K562 (cell line): Measurements from ENCODE around the gene NBEAL2. TPM values are rescaled to one million over a fixed set of nuclear protein-coding genes. Genes with fewer than 3 reads are reported as not detected.

ENCODE experiments used
- ATAC-seq: fragments of 200-7000 bp; cut with Tn5 transposase; 3 replicates; pipeline ENCODE4 v1.9.1; 2020; ENCODE audit warnings: moderate library complexity
- BruUV-seq: library from RNA; stranded (reverse); fragments of 400-500 nt; replicated peaks from 2 replicates; lab custom pipeline; 2021; lab: Mats Ljungman, UMichigan
- CTCF ChIA-PET: fragments of 300-600 bp; formaldehyde crosslinking; extraction: SDS; loops from one replicate; lab custom pipeline; 2021; ENCODE audit warnings: low intra/inter-chr PET ratio; lab: Yijun Ruan, JAX
- POLR2A ChIA-PET: fragments of 300-600, 350-650 bp; sonication (Branson Sonifier 250); formaldehyde crosslinking; extraction: SDS; loops from one replicate; lab custom pipeline; 2021; ENCODE audit warnings: antibody characterized with exemption, inconsistent platforms; lab: Yijun Ruan, JAX
- DNase-seq, 4 experiments: peaks; one replicate each; pipeline versions ENCODE4 v3.0.0 to v3.0.0-alpha.2; 2011 to 2018; ENCODE audit warnings: low spot score in 3 of 4, mixed read lengths in 3 of 4; ENCODE audit errors: extremely low read depth in 1 of 4
- FAIRE-seq: peaks from 2 replicates; lab custom pipeline; 2011; peaks lifted over from hg19 to GRCh38; lab: Jason Lieb, UNC
- H2AFZ ChIP-seq: 2 replicates; pipeline ENCODE4 v1.6.0; 2011; ENCODE audit warnings: low read depth, low read length, control low read depth, inconsistent platforms
- H3K27ac ChIP-seq: fragments of 200-600 bp; 3 replicates; pipeline ENCODE4 v1.8.0; 2011; ENCODE audit warnings: low read depth, mild to moderate bottlenecking, control low read depth, inconsistent platforms, low read length, moderate library complexity, mixed read lengths; ENCODE audit errors: extremely low read depth
- H3K27me3 ChIP-seq, 2 experiments: fragments of 300-600 bp in 1 of 2; 2 replicates in 1 of 2; 3 replicates in 1 of 2; pipeline versions ENCODE4 v1.6.0 to v1.8.0; 2011; ENCODE audit warnings: inconsistent platforms in 2 of 2, low read length in 2 of 2, mild to moderate bottlenecking in 1 of 2, mixed read lengths in 1 of 2, moderate library complexity in 1 of 2; ENCODE audit not compliant: control insufficient read depth in 2 of 2, insufficient read depth in 2 of 2
- H3K36me3 ChIP-seq: fragments of 300-600 bp; 3 replicates; pipeline ENCODE4 v1.8.0; 2011; ENCODE audit warnings: mild to moderate bottlenecking, low read length, inconsistent platforms; ENCODE audit not compliant: control insufficient read depth, insufficient read depth
- H3K4me1 ChIP-seq, 2 experiments: fragments of 200-600 bp in 1 of 2; replicated peaks in 1 of 2; 2 replicates in 1 of 2; 3 replicates in 1 of 2; pipeline versions ENCODE4 v1.5.1 to v1.8.0; 2011; ENCODE audit warnings: inconsistent platforms in 2 of 2, low read length in 2 of 2, mild to moderate bottlenecking in 1 of 2, mixed read lengths in 1 of 2, moderate library complexity in 1 of 2; ENCODE audit not compliant: control insufficient read depth in 2 of 2, insufficient read depth in 2 of 2
- H3K4me2 ChIP-seq: 2 replicates; pipeline ENCODE4 v1.6.1; 2011; ENCODE audit warnings: low read length, control low read depth, inconsistent platforms, mixed read lengths; ENCODE audit not compliant: insufficient read depth
- H3K4me3 ChIP-seq: fragments of 200-600 bp; sonication (generic), shearing (Covaris generic); 2 replicates; pipeline ENCODE4 v1.5.1; 2016; ENCODE audit warnings: control low read depth, inconsistent platforms
- H3K79me2 ChIP-seq: fragments of 200-600 bp; 3 replicates; pipeline ENCODE4 v1.8.0; 2011; ENCODE audit warnings: low read length, inconsistent platforms; ENCODE audit not compliant: control insufficient read depth, insufficient read depth
- H3K9ac ChIP-seq, 2 experiments: 2 replicates each; pipeline versions ENCODE4 v1.6.0 to v1.6.1; 2011; ENCODE audit warnings: low read depth in 2 of 2, low read length in 2 of 2, control low read depth in 1 of 2, inconsistent platforms in 1 of 2, mild to moderate bottlenecking in 1 of 2, mixed read lengths in 1 of 2; ENCODE audit not compliant: insufficient read depth in 1 of 2
- H3K9me1 ChIP-seq: one replicate; pipeline ENCODE4 v1.6.0; 2011; ENCODE audit warnings: inconsistent platforms, mild to moderate bottlenecking, low read length, moderate library complexity; ENCODE audit not compliant: control insufficient read depth, insufficient read depth
- H3K9me3 ChIP-seq: replicated peaks from 2 replicates; pipeline ENCODE4 v1.5.1; 2011; ENCODE audit warnings: low read depth, low read length, inconsistent platforms; ENCODE audit not compliant: control insufficient read depth, insufficient read depth
- H4K20me1 ChIP-seq: replicated peaks from 2 replicates; pipeline ENCODE4 v1.6.1; 2011; ENCODE audit warnings: low read length, inconsistent platforms, mixed read lengths; ENCODE audit not compliant: control insufficient read depth, insufficient read depth
- CBFA2T2 ChIP-seq: fragments of 450-650 bp; conservative IDR thresholded peaks from 2 replicates; pipeline ENCODE4 v1.6.1; 2017; ENCODE audit warnings: mild to moderate bottlenecking
- CBFA2T3 ChIP-seq: fragments of 450-650 bp; IDR thresholded peaks from 2 replicates; pipeline ENCODE4 v1.6.1; 2017
- ELF1 ChIP-seq: fragments of 200-800 bp; sonication (Bioruptor generic); IDR thresholded peaks from 2 replicates; pipeline ENCODE4 v1.6.1; 2016; ENCODE audit warnings: missing genetic modification characterization, missing compliant biosample characterization
- FOSL1 ChIP-seq: fragments of 200-800 bp; sonication (Bioruptor generic); conservative IDR thresholded peaks from 2 replicates; pipeline ENCODE4 v1.6.1; 2016; ENCODE audit warnings: missing genetic modification characterization, missing compliant biosample characterization
- MAX ChIP-seq: sonication (generic); formaldehyde crosslinking; IDR thresholded peaks from 2 replicates; pipeline ENCODE4 v1.9.0; 2022; ENCODE audit warnings: mild to moderate bottlenecking, missing genetic modification reagents
- MED1 ChIP-seq: sonication (generic); formaldehyde crosslinking; IDR thresholded peaks from 2 replicates; pipeline ENCODE4 v1.8.1; 2023; ENCODE audit warnings: missing genetic modification reagents, borderline replicate concordance
- NBN ChIP-seq: fragments of 450-650 bp; IDR thresholded peaks from 2 replicates; pipeline ENCODE4 v1.6.1; 2016; ENCODE audit warnings: low read depth, mild to moderate bottlenecking
- POLR2G ChIP-seq: fragments of 200-400 bp; formaldehyde crosslinking; IDR thresholded peaks from 2 replicates; pipeline ENCODE4 v1.6.1; 2017; ENCODE audit warnings: low read depth, mild to moderate bottlenecking, antibody characterized with exemption, low read length, moderate library complexity
- PTBP1 ChIP-seq: fragments of 200-400 bp; formaldehyde crosslinking; IDR thresholded peaks from 2 replicates; pipeline ENCODE4 v1.6.1; 2017; ENCODE audit warnings: low read depth, low read length
- SOX6 ChIP-seq: fragments of 450-650 bp; IDR thresholded peaks from 2 replicates; pipeline ENCODE4 v1.6.1; 2014; ENCODE audit warnings: mild to moderate bottlenecking
- YBX1 ChIP-seq: fragments of 450-650 bp; IDR thresholded peaks from 2 replicates; pipeline ENCODE4 v1.7.1; 2016; ENCODE audit warnings: mild to moderate bottlenecking
- ZBTB33 ChIP-seq: sonication (generic); formaldehyde crosslinking; IDR thresholded peaks from 2 replicates; pipeline ENCODE4 v1.8.1; 2023; ENCODE audit warnings: mild to moderate bottlenecking, missing genetic modification reagents
- ZFX ChIP-seq: sonication (generic); formaldehyde crosslinking; IDR thresholded peaks from 2 replicates; pipeline ENCODE4 v1.8.0; 2022; ENCODE audit warnings: mild to moderate bottlenecking, missing genetic modification reagents, moderate library complexity
- WGBS: fragments of 100-300 bp; shearing (Covaris generic); methylation state at CpG from one replicate; pipeline ENCODE4 v1.1.6; 2016; ENCODE audit warnings: low coverage, mixed read lengths; ENCODE audit not compliant: insufficient coverage; ENCODE audit errors: missing lambda C conversion rate; 5-methylcytosine and 5-hydroxymethylcytosine counted together
- in situ Hi-C: fragments of 300-500 bp; cut with MboI; formaldehyde crosslinking; loops from 4 replicates; pipeline ENCODE4 v1.15.0; 2018; ENCODE audit warnings: inconsistent platforms, mixed read lengths
- intact Hi-C: fragments of 100-400 bp; cut with micrococcal nuclease; formaldehyde crosslinking; loops from 2 replicates; pipeline ENCODE4 v1.14.2; 2022
- polyA plus RNA-seq, 8 experiments: library from polyadenylated mRNA; depleted of rRNA in 4 of 8; stranded (reverse) in 5 of 8; unstranded in 3 of 8; fragments of >200 nt; fragmentation: Nextera tagmentation in 2 of 8; fragmentation: Illumina TruSeq in 1 of 8; extraction: Ambion mirVana in 2 of 8; extraction: Trizol in 1 of 8; gene quantifications; 2 replicates each; pipeline versions ENCODE4 v1.2.1 to v1.2.3, GENCODE V29; 2011 to 2014; ENCODE audit warnings: inconsistent platforms in 1 of 8, missing spikeins in 1 of 8
- total RNA-seq, 7 experiments: library from RNA; depleted of rRNA in 6 of 7; stranded (reverse); fragments of >200 nt in 6 of 7; fragmentation: Illumina TruSeq in 2 of 7; extraction: Trizol in 2 of 7; gene quantifications; 2 replicates each; pipeline versions ENCODE4 v1.2.1 to v1.2.3, GENCODE V29; 2011 to 2021; ENCODE audit warnings: low replicate concordance in 1 of 7

Gene NBEAL2
- total and polyA plus RNA-seq, 9 of the 15 experiments (the other 6 are each of a cell fraction or from before 2014, with no cell fraction given), result 0.06 to 114 (median 29.6) TPM

- DNase-seq (no peak), FAIRE-seq (no peak)
- no peak overlapping the region for H3K4me3 ChIP-seq
Observed at GRCh38 chr3:46943237-46944187, 36.0 kb upstream of the NBEAL2 start.

GRCh38 chr3:46944191-46944590 lies 35.3 kb upstream of the NBEAL2 start:
- H3K27ac ChIP-seq, result peak overlapping the region; percentile 23; the same call in 1 of the 3 replicates
- ATAC-seq, result peak; percentile 7; the same call in 2 of the 3 replicates
- intact Hi-C loops (no loop called here), in situ Hi-C loops (no loop called here)
- no peaks in the 10 kb centered on the region for H3K27me3 ChIP-seq
- H3K4me1 ChIP-seq, result peaks cover 34 to 57% of the 10 kb centered on the region in 2 experiments
- 82% methylated on average over 8 of the region's 8 CpGs for WGBS
- H4K20me1 ChIP-seq, result peaks cover 88% of the 10 kb centered on the region
- H2AFZ ChIP-seq, result no peak overlapping the region
- H3K9me3 ChIP-seq, result no peaks in the 10 kb centered on the region
- no TSS peak for BruUV-seq
- no peak overlapping the region for H3K4me3 ChIP-seq
- H3K4me2 ChIP-seq, result no peak overlapping the region; the same call in 1 of the 2 replicates
- TF ChIP-seq NBN (no peak), MAX (CRISPR knock-in tag) (peak; percentile 69), MED1 (CRISPR knock-in tag) (0 out of 2 replicates have a peak, but pooled peaks have one; percentile 66), ELF1 (tag) (no peak), ZFX (CRISPR knock-in tag) (0 out of 2 replicates have a peak, but pooled peaks have one; percentile 22), POLR2G (0 out of 2 replicates have a peak, but pooled peaks have one; percentile 41), ZBTB33 (CRISPR knock-in tag) (peak; percentile 36; the same call in 1 of the 2 replicates)
- FAIRE-seq, result no peak
- peaks cover 41% of the 10 kb centered on the region for H3K9me1 ChIP-seq
- H3K9ac ChIP-seq, result peak overlapping the region; percentile 4 to 67; a peak in 3 of 4 replicates
- ChIA-PET CTCF (no interaction called here), POLR2A (interaction anchor here (0.6 to 1.7 kb wide), 4 partner anchors 9 to 51 kb away, joined by 3 to 10 read pairs (median 5); no protein-coding TSS in a partner anchor)
- peaks cover 95% of the 10 kb centered on the region for H3K79me2 ChIP-seq
- no peak for DNase-seq
- H3K36me3 ChIP-seq, result peaks cover 86% of the 10 kb centered on the region

More at GRCh38 chr3:46943237-46944187, 36.0 kb upstream of the NBEAL2 start:
- no peaks in the 10 kb centered on the region for H3K27me3 ChIP-seq
- ChIA-PET CTCF (no interaction called here), POLR2A (interaction anchor here (0.7 to 1.7 kb wide), 4 partner anchors 8 to 45 kb away, joined by 4 to 10 read pairs (median 5); no protein-coding TSS in a partner anchor)
- H3K4me2 ChIP-seq, result no peak overlapping the region
- H2AFZ ChIP-seq, result no peak overlapping the region
- H3K27ac ChIP-seq, result no peak overlapping the region
- H3K9me1 ChIP-seq, result peaks cover 37% of the 10 kb centered on the region
- H3K9ac ChIP-seq, result 0 out of 4 replicates have a peak overlapping the region, but pooled peaks of 1 of the 2 experiments have one; percentile 7
- H4K20me1 ChIP-seq, result peaks cover 84% of the 10 kb centered on the region
- H3K36me3 ChIP-seq, result peaks cover 88% of the 10 kb centered on the region
- no peaks in the 10 kb centered on the region for H3K9me3 ChIP-seq
- ATAC-seq, result no peak
- in situ Hi-C loops, result no loop called here
- peaks cover 27 to 50% of the 10 kb centered on the region in 2 experiments for H3K4me1 ChIP-seq
- 80% methylated on average over 12 of the region's 12 CpGs for WGBS
- peaks cover 95% of the 10 kb centered on the region for H3K79me2 ChIP-seq
- TF ChIP-seq YBX1 (no peak), FOSL1 (tag) (peak; percentile 62), CBFA2T3 (peak; percentile 61), PTBP1 (no peak), CBFA2T2 (peak; percentile 37; the same call in 1 of the 2 replicates), SOX6 (peak; percentile 70)
- no TSS peak for BruUV-seq
- intact Hi-C loops, result no loop called here
